ENCODE results near the gene TRAF4. TPM values are rescaled to one million over a fixed set of nuclear protein-coding genes. Genes with fewer than 3 reads are reported as not detected.
A peak's percentile ranks its signal among the peaks of the same experiment; 100 is the strongest.
"Not testable (repeated sequence)": the region's sequence is repeated elsewhere in the genome, so short reads cannot be mapped to it uniquely, and the experiment has no call there.

TRAF4 gene
- polyA plus RNA-seq, 1 donor from 2014 or later: 13.8 TPM

GRCh38 chr17:28722417-28723158 is 21.2 kb upstream of the TRAF4 start:
- peak overlapping the region; percentile 93 to 99 (median 98) for H3K27ac Mint-ChIP-seq
- peaks cover 40 to 48% (median 44%) of the 10 kb centered on the region in 3 donors for H3K4me1 Mint-ChIP-seq
- H3K9me3 Mint-ChIP-seq: no peaks in the 10 kb centered on the region
- H3K27me3 Mint-ChIP-seq: no peaks in the 10 kb centered on the region
- H3K4me3 Mint-ChIP-seq: peak overlapping the region; percentile 97 to 100 (median 98)
- peaks cover 3% of the 10 kb centered on the region for H3K36me3 Mint-ChIP-seq

GRCh38 chr17:28723159-28723835 is 20.5 kb upstream of the TRAF4 start:
- Mint-ChIP-seq H3K27me3 (no peaks in the 10 kb centered on the region), H3K9me3 (no peaks in the 10 kb centered on the region), H3K27ac (peak overlapping the region; percentile 93 to 99 (median 98)), H3K36me3 (peaks cover 3% of the 10 kb centered on the region), H3K4me3 (peak overlapping the region in 2 of 4 donors; percentile 65 to 95), H3K4me1 (peaks cover 42 to 50% (median 45%) of the 10 kb centered on the region in 3 donors)

GRCh38 chr17:28723836-28724499 is 19.8 kb upstream of the TRAF4 start:
- peaks cover 44 to 50% (median 45%) of the 10 kb centered on the region in 3 donors for H3K4me1 Mint-ChIP-seq
- H3K27ac Mint-ChIP-seq: peak overlapping the region; percentile 89 to 98 (median 90)
- not testable (repeated sequence) for H3K36me3 Mint-ChIP-seq, H3K27me3 Mint-ChIP-seq, H3K9me3 Mint-ChIP-seq
- H3K4me3 Mint-ChIP-seq: peak overlapping the region in 3 of 4 donors; percentile 58 to 95 (median 79)

GRCh38 chr17:28724500-28725165 is 19.2 kb upstream of the TRAF4 start:
- H3K27ac Mint-ChIP-seq: peak overlapping the region; percentile 89 to 98 (median 90)
- H3K36me3 Mint-ChIP-seq: peaks cover 5% of the 10 kb centered on the region
- peak overlapping the region; percentile 82 to 95 (median 91) for H3K4me3 Mint-ChIP-seq
- H3K27me3 Mint-ChIP-seq: no peaks in the 10 kb centered on the region
- H3K9me3 Mint-ChIP-seq: no peaks in the 10 kb centered on the region
- H3K4me1 Mint-ChIP-seq: peaks cover 42 to 51% (median 42%) of the 10 kb centered on the region in 3 donors

DNA sequence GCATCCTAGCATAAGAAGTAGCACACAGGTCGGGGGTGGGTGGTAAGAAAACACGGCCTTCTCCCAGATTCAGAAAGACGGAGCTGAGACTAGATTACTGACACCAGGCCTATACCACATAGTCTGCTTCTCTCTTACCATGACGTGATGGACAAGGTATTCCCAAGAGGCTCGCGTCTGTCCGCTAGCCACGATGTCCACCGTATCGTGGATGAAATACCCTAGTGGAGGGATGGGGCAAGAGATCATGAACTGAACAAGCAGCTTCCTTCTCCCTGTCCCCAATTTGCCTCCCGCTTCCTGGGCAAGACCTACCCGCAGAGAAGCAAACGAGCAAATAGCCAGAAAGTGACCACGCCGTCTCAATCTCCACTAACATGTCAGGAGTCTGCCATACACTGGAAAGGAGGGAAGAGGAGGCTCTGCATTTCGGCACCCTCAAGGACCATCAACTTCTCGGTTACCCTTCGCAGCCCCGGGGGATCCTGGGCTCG is 18.6 kb upstream of the TRAF4 start:
- H3K9me3 Mint-ChIP-seq: no peaks in the 10 kb centered on the region
- H3K4me3 Mint-ChIP-seq: peak overlapping the region; percentile 82 to 95 (median 91)
- H3K4me1 Mint-ChIP-seq: peaks cover 37 to 52% (median 39%) of the 10 kb centered on the region in 3 donors
- H3K27me3 Mint-ChIP-seq: no peaks in the 10 kb centered on the region
- H3K27ac Mint-ChIP-seq: peak overlapping the region; percentile 89 to 98 (median 90)
- H3K36me3 Mint-ChIP-seq: peaks cover 5% of the 10 kb centered on the region

- Mint-ChIP-seq H3K36me3 (peaks cover 5% of the 10 kb centered on the region), H3K27me3 (no peaks in the 10 kb centered on the region), H3K27ac (peak overlapping the region; percentile 89 to 98 (median 90)), H3K4me3 (peak overlapping the region; percentile 82 to 95 (median 91)), H3K4me1 (peaks cover 34 to 47% (median 37%) of the 10 kb centered on the region in 3 donors), H3K9me3 (no peaks in the 10 kb centered on the region)
Measured at GRCh38 chr17:28725660-28726225, 18.1 kb upstream of the TRAF4 start.

- Mint-ChIP-seq H3K4me1 (peaks cover 32 to 45% (median 37%) of the 10 kb centered on the region in 3 donors), H3K4me3 (peak within 1 kb of the TSS; percentile 91 to 98 (median 96)), H3K9me3 (no peaks in the 10 kb centered on the region), H3K27ac (peak within 1 kb of the TSS; percentile 99 to 100 (median 100)), H3K27me3 (no peaks in the 10 kb centered on the region), H3K36me3 (peaks cover 4% of the 10 kb centered on the region)
Measured at GRCh38 chr17:28726226-28726626, 17.6 kb upstream of the TRAF4 start, which contains the start of gene TLCD1. Gene TLCD1 (minus strand): TSS chr17:28726233. CDS start chr17:28726097, 136 bp downstream.

DNA sequence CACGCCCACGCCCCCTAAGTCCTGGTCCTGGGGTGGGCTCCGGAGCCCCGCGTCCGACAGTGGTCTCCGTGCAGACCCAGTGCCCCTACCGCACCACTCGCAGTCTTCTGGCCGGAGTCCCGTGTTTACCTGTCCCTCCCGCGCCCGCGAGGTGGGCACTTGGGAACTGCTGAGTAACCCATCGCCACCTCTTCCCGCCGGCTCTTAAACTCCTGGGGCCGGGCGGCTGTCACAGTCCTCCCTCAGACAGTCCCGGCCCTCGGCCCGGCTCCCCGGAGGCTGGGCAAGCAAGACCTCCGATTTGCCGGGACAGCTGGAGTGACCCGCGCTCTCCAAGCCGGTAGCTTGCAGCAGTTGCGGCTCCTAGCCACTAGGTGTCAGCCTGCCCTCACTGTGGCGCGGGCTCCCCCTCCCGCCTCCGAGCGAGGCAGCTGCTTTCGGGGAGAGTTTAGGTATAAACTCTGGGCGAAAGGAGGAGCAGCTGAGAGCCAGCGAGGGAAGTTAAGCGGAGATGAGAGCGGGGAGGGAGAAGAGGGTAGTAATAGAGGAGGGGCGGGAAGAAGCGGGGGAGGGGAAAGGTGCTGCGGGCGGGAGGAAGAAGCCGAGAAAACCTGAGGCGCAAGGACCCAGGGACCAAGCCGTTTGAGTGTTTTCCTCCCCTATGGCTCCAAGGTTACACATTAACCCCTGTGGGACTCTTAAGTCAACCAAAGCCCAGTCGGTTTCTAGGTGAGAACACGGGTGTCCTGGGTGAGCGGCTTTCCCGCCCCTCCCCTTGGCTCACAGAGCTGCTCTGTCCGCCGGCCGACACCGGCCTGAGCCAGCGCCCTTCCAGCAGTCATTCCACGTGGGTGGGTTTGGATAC is 17.0 kb upstream of the TRAF4 start:
- H3K27me3 Mint-ChIP-seq: no peaks in the 10 kb centered on the region
- peaks cover 2% of the 10 kb centered on the region for H3K36me3 Mint-ChIP-seq
- peak overlapping the region; percentile 99 to 100 (median 100) for H3K27ac Mint-ChIP-seq
- H3K4me1 Mint-ChIP-seq: peaks cover 28 to 41% (median 32%) of the 10 kb centered on the region in 3 donors
- H3K9me3 Mint-ChIP-seq: no peaks in the 10 kb centered on the region
- H3K4me3 Mint-ChIP-seq: peak overlapping the region; percentile 91 to 98 (median 96)

DNA sequence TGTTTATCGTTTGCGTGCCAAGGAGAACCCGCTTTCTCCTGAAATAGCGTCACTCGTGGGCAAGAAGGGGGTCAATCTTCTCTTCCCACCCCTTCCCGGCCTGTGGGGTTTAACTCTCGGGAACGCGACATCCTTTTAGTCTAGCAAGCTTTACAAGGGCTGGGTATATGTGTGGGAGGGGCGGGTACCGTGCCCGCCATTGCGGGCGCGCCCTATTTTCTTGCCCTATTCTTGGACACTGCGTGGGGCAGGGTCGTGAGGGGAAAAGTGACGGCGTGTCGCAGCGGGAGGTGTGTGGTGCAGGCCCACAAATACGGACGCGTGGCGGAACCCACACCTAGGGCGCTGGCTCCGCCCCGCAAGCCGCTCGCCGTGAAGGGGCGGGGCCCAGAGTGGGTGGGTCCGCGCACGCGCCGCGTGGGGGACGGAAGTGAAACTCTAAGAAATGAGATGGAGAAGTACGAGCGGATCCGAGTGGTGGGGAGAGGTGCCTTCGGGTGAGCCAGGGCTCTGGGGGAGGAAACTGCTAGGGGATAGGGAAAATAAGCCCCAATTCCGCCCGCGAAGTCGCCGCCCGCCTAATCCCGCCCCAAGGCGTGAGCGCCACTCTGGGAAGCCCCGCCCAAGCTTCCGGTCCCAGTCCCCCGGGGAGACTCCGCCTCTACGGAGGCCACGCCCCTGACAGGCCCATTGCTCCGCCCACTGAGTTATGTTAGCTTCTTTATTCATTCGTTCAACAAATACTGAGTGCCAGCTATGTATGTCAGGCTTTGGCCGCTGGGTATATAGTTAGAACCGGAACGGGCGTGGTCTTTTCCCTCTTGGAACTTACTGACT is 15.2 kb upstream of the TRAF4 start, which contains the start of gene NEK8:
Gene NEK8 (plus strand): TSS at position 425 of the 837 bp plus-strand sequence. CDS start 26 bp downstream, at position 451.
- peaks cover 2% of the 10 kb centered on the region for H3K36me3 Mint-ChIP-seq
- peak within 1 kb of the TSS; percentile 91 to 98 (median 96) for H3K4me3 Mint-ChIP-seq
- no peaks in the 10 kb centered on the region for H3K9me3 Mint-ChIP-seq
- no peaks in the 10 kb centered on the region for H3K27me3 Mint-ChIP-seq
- H3K4me1 Mint-ChIP-seq: peaks cover 22 to 36% (median 32%) of the 10 kb centered on the region in 3 donors
- H3K27ac Mint-ChIP-seq: peak within 1 kb of the TSS; percentile 99 to 100 (median 100)

DNA sequence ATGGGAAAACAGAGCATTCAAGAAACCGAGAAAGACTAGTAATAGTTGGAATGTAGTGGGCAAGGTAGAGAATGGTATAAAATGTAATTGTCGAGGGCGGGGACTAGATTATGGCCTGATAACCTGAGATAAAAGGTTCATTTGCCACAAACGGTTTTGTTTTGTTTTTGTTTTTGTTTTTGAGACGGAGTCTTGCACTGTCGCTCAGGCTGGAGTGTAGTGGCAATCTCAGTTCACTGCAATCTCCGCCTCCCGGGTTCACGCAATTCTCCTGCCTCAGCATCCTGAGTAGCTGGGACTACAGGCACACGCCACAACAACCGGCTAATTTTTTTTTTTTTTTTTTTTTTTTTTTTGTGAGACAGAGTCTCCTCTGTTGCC is 13.9 kb upstream of the TRAF4 start:
- peak overlapping the region; percentile 48 to 100 (median 76) for H3K27ac Mint-ChIP-seq
- peak overlapping the region; percentile 0 to 65 (median 60) for H3K4me3 Mint-ChIP-seq
- H3K9me3 Mint-ChIP-seq: no peaks in the 10 kb centered on the region

DNA sequence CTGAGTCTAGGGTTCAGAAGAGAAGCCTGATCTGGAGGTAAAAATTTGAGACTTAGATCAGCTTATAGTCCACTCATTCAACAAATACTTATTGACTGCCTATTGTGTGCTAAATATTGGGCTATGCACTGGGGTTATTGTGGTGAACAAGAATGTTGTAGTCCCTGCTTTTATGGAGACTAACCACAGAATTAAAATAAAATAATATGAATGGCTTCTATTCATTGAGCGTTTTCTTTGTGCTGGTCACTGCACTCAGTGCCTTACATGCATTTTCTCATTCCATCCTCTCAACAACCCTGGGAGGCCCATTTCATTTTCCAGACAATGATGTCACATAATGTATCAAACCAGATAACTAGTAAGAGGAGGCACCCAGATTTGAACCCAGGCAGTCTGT is 10.5 kb upstream of the TRAF4 start:
- Mint-ChIP-seq H3K36me3 (peaks cover 8% of the 10 kb centered on the region), H3K27me3 (no peaks in the 10 kb centered on the region), H3K4me1 (peaks cover 16 to 39% (median 24%) of the 10 kb centered on the region in 3 donors), H3K4me3 (peak overlapping the region in 1 of 4 donors; percentile 62), H3K9me3 (no peaks in the 10 kb centered on the region), H3K27ac (peak overlapping the region in 2 of 3 donors; percentile 80 to 83)

More for the DNA sequence above, 13.9 kb upstream of the TRAF4 start:
- Mint-ChIP-seq H3K36me3 (peaks cover 4% of the 10 kb centered on the region), H3K4me1 (peaks cover 25 to 39% (median 30%) of the 10 kb centered on the region in 3 donors), H3K27me3 (no peaks in the 10 kb centered on the region)

DNA sequence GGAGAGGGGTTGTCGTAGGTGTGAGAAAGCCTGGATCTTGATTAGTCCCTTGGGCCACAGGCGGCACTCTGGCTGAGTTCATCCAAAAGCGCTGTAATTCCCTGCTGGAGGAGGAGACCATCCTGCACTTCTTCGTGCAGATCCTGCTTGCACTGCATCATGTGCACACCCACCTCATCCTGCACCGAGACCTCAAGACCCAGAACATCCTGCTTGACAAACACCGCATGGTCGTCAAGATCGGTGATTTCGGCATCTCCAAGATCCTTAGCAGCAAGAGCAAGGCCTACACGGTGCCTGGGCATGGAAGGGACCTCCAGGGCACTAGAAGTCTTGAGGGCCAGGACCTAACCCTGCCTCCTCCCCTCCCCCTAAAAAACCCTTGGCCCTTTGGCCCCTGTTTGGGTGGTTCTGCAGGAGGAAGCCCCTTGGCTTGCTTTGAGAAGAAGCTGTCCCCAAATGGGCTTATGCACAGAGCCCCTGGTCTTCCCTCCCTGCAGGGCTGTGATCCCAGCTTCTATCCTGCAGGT is 9.0 kb upstream of the TRAF4 start:
- Mint-ChIP-seq H3K27ac (peak overlapping the region in 2 of 3 donors; percentile 23 to 83), H3K4me3 (peak overlapping the region in 2 of 4 donors; percentile 25 to 43), H3K9me3 (no peaks in the 10 kb centered on the region), H3K27me3 (peaks cover 2% of the 10 kb centered on the region), H3K36me3 (peaks cover 8% of the 10 kb centered on the region), H3K4me1 (peaks cover 19 to 40% (median 23%) of the 10 kb centered on the region in 3 donors)

All from IgD-negative memory B cell (primary cell).